Placental epithelial cell (primary cell): Measurements from ENCODE around the gene C9orf78. TPM values are rescaled to one million over a fixed set of nuclear protein-coding genes. Genes with fewer than 3 reads are reported as not detected.
A peak's percentile ranks its signal among the peaks of the same experiment; 100 is the strongest.

Source experiments
- small RNA-seq: library from RNA; depleted of rRNA; stranded (forward); fragments of <200 nt; gene quantifications from one replicate; pipeline ENCODE3, GENCODE V24; 2012
- total RNA-seq: library from RNA; depleted of rRNA; stranded (reverse); fragments of >200 nt; gene quantifications from 2 replicates; pipeline ENCODE4 v1.2.3, GENCODE V29; 2012

The C9orf78 gene, protein sequence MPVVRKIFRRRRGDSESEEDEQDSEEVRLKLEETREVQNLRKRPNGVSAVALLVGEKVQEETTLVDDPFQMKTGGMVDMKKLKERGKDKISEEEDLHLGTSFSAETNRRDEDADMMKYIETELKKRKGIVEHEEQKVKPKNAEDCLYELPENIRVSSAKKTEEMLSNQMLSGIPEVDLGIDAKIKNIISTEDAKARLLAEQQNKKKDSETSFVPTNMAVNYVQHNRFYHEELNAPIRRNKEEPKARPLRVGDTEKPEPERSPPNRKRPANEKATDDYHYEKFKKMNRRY
- 22.2 and 27.9 TPM in 2 replicates for total RNA-seq

GRCh38 chr9:129835128-129835859 is at the start of gene C9orf78, which contains the start of gene USP20:
TSS of gene C9orf78 (minus strand) at chr9:129835275. CDS start at chr9:129835221, 54 bp downstream.
TSS of gene USP20 (plus strand) at chr9:129835458. CDS start at chr9:129852556, 17,098 bp downstream.

DNA sequence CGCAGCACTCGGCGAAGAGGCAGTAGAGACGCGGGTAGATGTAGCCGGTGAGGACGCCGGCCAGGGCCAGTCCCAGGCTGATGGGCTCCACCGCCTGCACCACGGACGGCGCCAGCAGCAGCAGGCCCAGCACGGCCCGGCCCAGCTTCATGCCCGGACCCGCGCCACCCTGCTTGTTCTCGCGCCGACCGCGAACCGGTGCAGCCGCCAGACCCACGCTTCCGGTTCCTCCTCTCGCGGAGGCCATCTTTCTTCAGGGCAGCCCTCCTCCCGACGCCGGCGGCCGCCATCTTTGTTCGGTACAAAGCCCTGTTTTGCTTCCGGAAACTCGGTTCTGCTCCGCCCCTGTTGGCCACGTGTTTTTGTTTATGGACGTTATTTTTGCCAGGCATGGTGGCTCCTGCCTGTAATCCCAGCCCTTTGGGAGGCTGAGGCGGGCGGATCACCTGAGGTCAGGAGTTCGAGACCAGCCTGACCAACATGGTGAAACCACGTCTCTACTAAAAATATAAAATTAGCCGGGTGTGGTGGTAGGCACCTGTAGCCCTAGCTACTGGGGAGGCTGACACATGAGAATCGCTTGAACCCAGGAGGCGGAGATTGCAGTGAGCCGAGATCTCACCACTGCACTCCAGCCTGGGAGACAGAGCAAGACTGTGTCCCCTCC is 11.0 kb downstream of the C9orf78 start, which contains the start of gene TOR1A:
Gene TOR1A (minus strand): TSS at position 202 of the 667 bp plus-strand sequence. CDS start 51 bp downstream, at position 151.

GRCh38 chr9:129802833-129803675 is 32.0 kb downstream of the C9orf78 start, which contains the start of gene TOR1B:
TSS of gene TOR1B (plus strand) at chr9:129803184. CDS start at chr9:129803213, 29 bp downstream.

Small RNA genes within 50 kb of the gene (small RNA-seq; reads per million reads assigned to genes)
- 0.60 reads per million, percentile 36 among the genes with 10 or more reads in this experiment for gene MIR6855

Other genes with a start within 250 kb of the C9orf78 start
- 0.39 TPM in 1 of 2 replicates, not detected in the other for gene C9orf50, start 214.2 kb downstream of the C9orf78 start, total RNA-seq
- gene NTMT1, start 209.1 kb downstream of the C9orf78 start, total RNA-seq, result 10.6 and 20.4 TPM in 2 replicates
- 11.4 and 19.7 TPM in 2 replicates for gene ASB6, start 193.1 kb downstream of the C9orf78 start, total RNA-seq
- not detected in 2 replicates for gene PRRX2, start 169.6 kb downstream of the C9orf78 start, total RNA-seq
- 309 and 422 TPM in 2 replicates for gene PTGES, start 82.2 kb downstream of the C9orf78 start, total RNA-seq
- gene TOR1B, start 32.1 kb downstream of the C9orf78 start, total RNA-seq, result 14.5 and 24.9 TPM in 2 replicates
- 22.8 and 41.2 TPM in 2 replicates for gene TOR1A, start 11.1 kb downstream of the C9orf78 start, total RNA-seq
- 10.6 and 14.9 TPM in 2 replicates for gene USP20, start 183 bp upstream of the C9orf78 start, total RNA-seq
- gene FNBP1, start 207.9 kb upstream of the C9orf78 start, total RNA-seq, result 19.8 and 40.4 TPM in 2 replicates
- gene GPR107, start 218.6 kb upstream of the C9orf78 start, total RNA-seq, result 20.4 and 24.2 TPM in 2 replicates